SK-N-SH treated with all-trans-retinoic acid at 6 μM for 48 hours (cell line): ENCODE results near the gene LDHD.

Experiments
- ATAC-seq: fragments of 200-7000 bp; cut with Tn5 transposase; 3 replicates; pipeline ENCODE4 v1.9.1; 2020; ENCODE audit warnings: mild to moderate bottlenecking, moderate library complexity
- ARNTL ChIP-seq: fragments of 450-650 bp; formaldehyde crosslinking; IDR thresholded peaks from 2 replicates; pipeline ENCODE4 v1.5.0; 2020; ENCODE audit warnings: low read depth, mild to moderate bottlenecking, moderate library complexity, borderline replicate concordance
- BACH2 ChIP-seq: fragments of 250-450 bp; sonication (Bioruptor Pico); IDR thresholded peaks from 2 replicates; pipeline ENCODE4 v1.9.0; 2021; ENCODE audit warnings: mild to moderate bottlenecking, borderline replicate concordance
- CSDC2 ChIP-seq: fragments of 250-450 bp; sonication (Bioruptor Pico); IDR thresholded peaks from 2 replicates; pipeline ENCODE4 v1.5.0; 2020; ENCODE audit warnings: mild to moderate bottlenecking, moderate library complexity
- ESRRG ChIP-seq: fragments of 250-450 bp; sonication (Bioruptor Pico); IDR thresholded peaks from 2 replicates; pipeline ENCODE4 v1.6.1; 2021; ENCODE audit warnings: mild to moderate bottlenecking
- GLIS3 ChIP-seq: fragments of 250-450 bp; sonication (Bioruptor Pico); IDR thresholded peaks from 2 replicates; pipeline ENCODE4 v1.5.0; 2020; ENCODE audit warnings: mild to moderate bottlenecking, moderate library complexity
- ISL1 ChIP-seq: fragments of 250-450 bp; sonication (Bioruptor Pico); IDR thresholded peaks from 2 replicates; pipeline ENCODE4 v2.1.2; 2022; ENCODE audit warnings: mild to moderate bottlenecking, moderate library complexity
- OSR1 ChIP-seq: fragments of 250-450 bp; sonication (Bioruptor Pico); IDR thresholded peaks from 2 replicates; pipeline ENCODE4 v1.8.0; 2022; ENCODE audit warnings: moderate library complexity, mild to moderate bottlenecking, inconsistent platforms
- PATZ1 ChIP-seq: fragments of 250-450 bp; sonication (Bioruptor Pico); IDR thresholded peaks from 2 replicates; pipeline ENCODE4 v1.8.0; 2020; ENCODE audit warnings: mild to moderate bottlenecking, moderate library complexity, borderline replicate concordance
- POU6F1 ChIP-seq: fragments of 250-450 bp; sonication (Bioruptor Pico); IDR thresholded peaks from 2 replicates; pipeline ENCODE4 v1.8.0; 2021; ENCODE audit warnings: low read depth, mild to moderate bottlenecking, moderate library complexity, borderline replicate concordance
- PPARA ChIP-seq: fragments of 250-450 bp; sonication (Bioruptor Pico); IDR thresholded peaks from 2 replicates; pipeline ENCODE4 v1.5.0; 2020; ENCODE audit warnings: mild to moderate bottlenecking, borderline replicate concordance
- RARB ChIP-seq: fragments of 250-450 bp; sonication (Bioruptor Pico); IDR thresholded peaks from 2 replicates; pipeline ENCODE4 v1.8.0; 2021; ENCODE audit warnings: mild to moderate bottlenecking, moderate library complexity
- SNAI2 ChIP-seq: fragments of 250-450 bp; sonication (Bioruptor Pico); IDR thresholded peaks from 2 replicates; pipeline ENCODE4 v1.5.0; 2020; ENCODE audit warnings: mild to moderate bottlenecking, moderate library complexity
- TCF4 ChIP-seq: fragments of 250-450 bp; sonication (Bioruptor Pico); IDR thresholded peaks from 2 replicates; pipeline ENCODE4 v1.8.0; 2021; ENCODE audit warnings: mild to moderate bottlenecking, moderate library complexity, borderline replicate concordance
- TOX ChIP-seq: fragments of 250-450 bp; sonication (Bioruptor Pico); IDR thresholded peaks from 2 replicates; pipeline ENCODE4 v1.8.0; 2021; ENCODE audit warnings: mild to moderate bottlenecking, moderate library complexity, borderline replicate concordance
- ZC3H10 ChIP-seq: fragments of 250-450 bp; sonication (Bioruptor Pico); IDR thresholded peaks from 2 replicates; pipeline ENCODE4 v1.5.1; 2021; ENCODE audit warnings: mild to moderate bottlenecking, moderate library complexity
- ZFP3 ChIP-seq: fragments of 250-450 bp; sonication (Bioruptor Pico); IDR thresholded peaks from 2 replicates; pipeline ENCODE4 v1.5.0; 2020; ENCODE audit warnings: mild to moderate bottlenecking, moderate library complexity
- ZFP30 ChIP-seq: fragments of 450-650 bp; formaldehyde crosslinking; IDR thresholded peaks from 2 replicates; pipeline ENCODE4 v1.5.0; 2022; ENCODE audit warnings: mild to moderate bottlenecking, moderate library complexity
- ZNF565 ChIP-seq: fragments of 450-650 bp; formaldehyde crosslinking; conservative IDR thresholded peaks from 2 replicates; pipeline ENCODE4 v1.5.0; 2020; ENCODE audit warnings: low read depth, mild to moderate bottlenecking, moderate library complexity
- ZNF70 ChIP-seq: fragments of 450-650 bp; formaldehyde crosslinking; IDR thresholded peaks from 2 replicates; pipeline ENCODE4 v1.5.0; 2020; ENCODE audit warnings: mild to moderate bottlenecking, moderate library complexity
- ZNF8 ChIP-seq: fragments of 450-650 bp; formaldehyde crosslinking; IDR thresholded peaks from 2 replicates; pipeline ENCODE4 v1.5.0; 2020; ENCODE audit warnings: mild to moderate bottlenecking, moderate library complexity
- TF ChIP-seq, protein P1 (sequence below): fragments of 250-450 bp; sonication (Bioruptor Pico); IDR thresholded peaks from 2 replicates; pipeline ENCODE4 v1.5.1; 2020; ENCODE audit warnings: low read depth, mild to moderate bottlenecking, moderate library complexity
- TF ChIP-seq, protein P2 (sequence below): fragments of 250-450 bp; sonication (Bioruptor Pico); IDR thresholded peaks from 2 replicates; pipeline ENCODE4 v1.5.1; 2021; ENCODE audit warnings: mild to moderate bottlenecking, moderate library complexity
- TF ChIP-seq, protein P3 (sequence below): fragments of 250-450 bp; sonication (Bioruptor Pico); IDR thresholded peaks from 2 replicates; pipeline ENCODE4 v1.5.0; 2020; ENCODE audit warnings: mild to moderate bottlenecking, moderate library complexity

Gene LDHD

DNA sequence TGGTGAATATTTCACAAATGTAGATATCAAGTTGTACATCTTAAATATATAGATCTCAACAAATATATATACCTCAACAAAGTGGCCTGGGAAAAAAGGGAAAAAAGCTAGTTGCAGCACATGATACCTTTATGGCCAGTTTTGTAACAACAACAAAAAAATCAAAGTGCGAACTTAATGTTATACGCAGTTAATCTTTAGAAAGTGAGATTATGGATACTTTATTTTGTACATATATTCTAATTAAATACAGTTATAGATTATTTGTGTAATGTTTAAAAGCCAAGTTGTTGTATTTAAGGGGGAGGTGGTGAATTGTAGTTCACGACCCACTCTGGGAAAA, 31.4 kb upstream of the LDHD start (continued):
- TF ChIP-seq ZNF565 (CRISPR knock-in tag), result no peak
- no peak for TF ChIP-seq ZNF70
- TF ChIP-seq, all 23 proteins: peak for 0

GRCh38 chr16:75143941-75144340, 27.4 kb upstream of the LDHD start:
- TF ChIP-seq ISL1 (CRISPR knock-in tag), result no peak
- no peak for TF ChIP-seq PATZ1 (CRISPR knock-in tag)
- TF ChIP-seq ZFP3 (CRISPR knock-in tag), result no peak
- TF ChIP-seq ZNF565 (CRISPR knock-in tag), result no peak
- no peak for TF ChIP-seq RARB (CRISPR knock-in tag)
- no peak for TF ChIP-seq PPARA
- no peak for TF ChIP-seq ESRRG (CRISPR knock-in tag)
- no peak for TF ChIP-seq BACH2
- TF ChIP-seq, protein P1, sequence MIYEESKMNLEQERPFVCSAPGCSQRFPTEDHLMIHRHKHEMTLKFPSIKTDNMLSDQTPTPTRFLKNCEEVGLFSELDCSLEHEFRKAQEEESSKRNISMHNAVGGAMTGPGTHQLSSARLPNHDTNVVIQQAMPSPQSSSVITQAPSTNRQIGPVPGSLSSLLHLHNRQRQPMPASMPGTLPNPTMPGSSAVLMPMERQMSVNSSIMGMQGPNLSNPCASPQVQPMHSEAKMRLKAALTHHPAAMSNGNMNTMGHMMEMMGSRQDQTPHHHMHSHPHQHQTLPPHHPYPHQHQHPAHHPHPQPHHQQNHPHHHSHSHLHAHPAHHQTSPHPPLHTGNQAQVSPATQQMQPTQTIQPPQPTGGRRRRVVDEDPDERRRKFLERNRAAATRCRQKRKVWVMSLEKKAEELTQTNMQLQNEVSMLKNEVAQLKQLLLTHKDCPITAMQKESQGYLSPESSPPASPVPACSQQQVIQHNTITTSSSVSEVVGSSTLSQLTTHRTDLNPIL (CRISPR knock-in tag), result no peak
- no peak for TF ChIP-seq TCF4 (CRISPR knock-in tag)
- TF ChIP-seq POU6F1, result no peak
- TF ChIP-seq OSR1 (CRISPR knock-in tag), result no peak
- no peak for TF ChIP-seq ZNF8
- TF ChIP-seq TOX (CRISPR knock-in tag), result no peak
- TF ChIP-seq SNAI2 (CRISPR knock-in tag), result no peak
- TF ChIP-seq, all 23 proteins: peak for 0
- no peak for ATAC-seq

DNA sequence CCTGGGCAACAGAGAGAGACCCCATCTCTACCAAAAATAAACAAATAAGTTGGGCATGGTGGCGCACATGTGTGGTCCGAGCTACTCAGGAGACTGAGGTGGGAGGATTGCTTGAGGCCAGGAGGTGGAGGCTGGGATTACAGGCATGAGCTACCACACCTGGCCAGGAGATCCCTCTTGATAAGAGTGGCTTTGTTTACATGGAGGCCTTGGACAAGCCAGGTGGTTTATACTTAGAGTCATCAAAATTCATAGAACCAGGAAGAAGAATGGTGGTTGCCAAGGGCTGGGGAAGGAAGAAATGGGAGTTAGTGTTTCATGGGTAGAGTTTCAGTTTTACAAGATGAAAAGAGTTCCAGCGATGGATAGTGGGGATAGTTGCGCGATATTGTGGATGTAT, 22.9 kb upstream of the LDHD start:
- TF ChIP-seq POU6F1 (no peak), BACH2 (no peak), ZC3H10 (CRISPR knock-in tag) (no peak), ZNF565 (CRISPR knock-in tag) (no peak), SNAI2 (CRISPR knock-in tag) (no peak), OSR1 (CRISPR knock-in tag) (no peak), TOX (CRISPR knock-in tag) (no peak), RARB (CRISPR knock-in tag) (no peak), ZNF8 (no peak), ARNTL (CRISPR knock-in tag) (no peak), GLIS3 (CRISPR knock-in tag) (no peak), TCF4 (CRISPR knock-in tag) (no peak), ISL1 (CRISPR knock-in tag) (no peak), CSDC2 (no peak), ZFP30 (CRISPR knock-in tag) (no peak), ZFP3 (CRISPR knock-in tag) (no peak), PATZ1 (CRISPR knock-in tag) (no peak)
- TF ChIP-seq, protein P1 (CRISPR knock-in tag), result no peak
- TF ChIP-seq, protein P2, sequence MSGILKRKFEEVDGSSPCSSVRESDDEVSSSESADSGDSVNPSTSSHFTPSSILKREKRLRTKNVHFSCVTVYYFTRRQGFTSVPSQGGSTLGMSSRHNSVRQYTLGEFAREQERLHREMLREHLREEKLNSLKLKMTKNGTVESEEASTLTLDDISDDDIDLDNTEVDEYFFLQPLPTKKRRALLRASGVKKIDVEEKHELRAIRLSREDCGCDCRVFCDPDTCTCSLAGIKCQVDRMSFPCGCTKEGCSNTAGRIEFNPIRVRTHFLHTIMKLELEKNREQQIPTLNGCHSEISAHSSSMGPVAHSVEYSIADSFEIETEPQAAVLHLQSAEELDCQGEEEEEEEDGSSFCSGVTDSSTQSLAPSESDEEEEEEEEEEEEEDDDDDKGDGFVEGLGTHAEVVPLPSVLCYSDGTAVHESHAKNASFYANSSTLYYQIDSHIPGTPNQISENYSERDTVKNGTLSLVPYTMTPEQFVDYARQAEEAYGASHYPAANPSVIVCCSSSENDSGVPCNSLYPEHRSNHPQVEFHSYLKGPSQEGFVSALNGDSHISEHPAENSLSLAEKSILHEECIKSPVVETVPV (CRISPR knock-in tag), result no peak
- TF ChIP-seq, protein P3, sequence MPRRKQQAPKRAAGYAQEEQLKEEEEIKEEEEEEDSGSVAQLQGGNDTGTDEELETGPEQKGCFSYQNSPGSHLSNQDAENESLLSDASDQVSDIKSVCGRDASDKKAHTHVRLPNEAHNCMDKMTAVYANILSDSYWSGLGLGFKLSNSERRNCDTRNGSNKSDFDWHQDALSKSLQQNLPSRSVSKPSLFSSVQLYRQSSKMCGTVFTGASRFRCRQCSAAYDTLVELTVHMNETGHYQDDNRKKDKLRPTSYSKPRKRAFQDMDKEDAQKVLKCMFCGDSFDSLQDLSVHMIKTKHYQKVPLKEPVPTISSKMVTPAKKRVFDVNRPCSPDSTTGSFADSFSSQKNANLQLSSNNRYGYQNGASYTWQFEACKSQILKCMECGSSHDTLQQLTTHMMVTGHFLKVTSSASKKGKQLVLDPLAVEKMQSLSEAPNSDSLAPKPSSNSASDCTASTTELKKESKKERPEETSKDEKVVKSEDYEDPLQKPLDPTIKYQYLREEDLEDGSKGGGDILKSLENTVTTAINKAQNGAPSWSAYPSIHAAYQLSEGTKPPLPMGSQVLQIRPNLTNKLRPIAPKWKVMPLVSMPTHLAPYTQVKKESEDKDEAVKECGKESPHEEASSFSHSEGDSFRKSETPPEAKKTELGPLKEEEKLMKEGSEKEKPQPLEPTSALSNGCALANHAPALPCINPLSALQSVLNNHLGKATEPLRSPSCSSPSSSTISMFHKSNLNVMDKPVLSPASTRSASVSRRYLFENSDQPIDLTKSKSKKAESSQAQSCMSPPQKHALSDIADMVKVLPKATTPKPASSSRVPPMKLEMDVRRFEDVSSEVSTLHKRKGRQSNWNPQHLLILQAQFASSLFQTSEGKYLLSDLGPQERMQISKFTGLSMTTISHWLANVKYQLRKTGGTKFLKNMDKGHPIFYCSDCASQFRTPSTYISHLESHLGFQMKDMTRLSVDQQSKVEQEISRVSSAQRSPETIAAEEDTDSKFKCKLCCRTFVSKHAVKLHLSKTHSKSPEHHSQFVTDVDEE (CRISPR knock-in tag), result no peak
- ATAC-seq, result no peak
